ENCODE data around the gene ADH4. TPM values are rescaled to one million over a fixed set of nuclear protein-coding genes. Genes with fewer than 3 reads are reported as not detected.
"Not testable (repeated sequence)": the region's sequence is repeated elsewhere in the genome, so short reads cannot be mapped to it uniquely, and the experiment has no call there.

ADH4 gene
- not detected in 2 replicates for total RNA-seq

DNA sequence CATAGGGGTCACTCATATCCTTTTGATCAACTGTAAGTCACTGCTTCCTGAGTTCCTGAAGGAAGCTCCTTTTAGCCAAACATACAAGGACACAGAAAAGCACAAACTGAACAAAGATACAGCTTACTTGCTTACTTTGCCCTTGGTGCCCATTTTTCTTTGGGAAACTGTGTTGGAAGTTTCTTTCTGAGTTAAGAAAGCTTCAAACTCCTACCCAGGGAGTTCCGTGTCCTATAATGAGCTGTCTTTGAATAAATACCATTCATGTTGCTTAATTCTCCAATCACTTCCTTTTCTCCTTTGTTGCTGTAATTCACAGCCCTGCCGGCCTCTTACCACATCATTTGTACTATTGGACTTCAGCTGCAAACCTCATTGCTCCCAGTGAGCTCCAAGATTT is at the start of gene ADH4:
ADH4 (minus strand) TSS at position 228 of the 400 bp plus-strand sequence; CDS start at position 153, 75 bp downstream.
- intact Hi-C loops (cut with micrococcal nuclease): no loop called here

DNA sequence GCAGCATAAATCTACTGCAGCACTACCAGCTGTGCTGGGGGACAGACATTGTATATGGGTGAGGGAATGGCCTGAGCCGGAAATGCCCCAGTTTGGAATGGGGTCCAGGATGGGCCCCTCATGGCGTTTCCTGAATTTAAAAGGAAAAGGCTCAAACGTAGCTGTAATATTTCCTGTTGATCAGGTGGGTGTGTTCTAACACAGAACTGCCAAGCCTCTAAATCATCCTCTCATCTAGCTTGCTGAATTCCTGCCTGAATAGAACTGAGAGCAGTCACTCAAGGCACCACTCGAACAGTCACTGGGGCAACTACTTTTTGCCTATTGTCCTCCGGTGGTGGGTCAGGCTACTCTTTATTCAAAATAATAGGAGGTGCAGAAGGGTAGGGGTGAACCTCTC is 46.2 kb upstream of the ADH4 start:
- intact Hi-C loops (cut with micrococcal nuclease): no loop called here

DNA sequence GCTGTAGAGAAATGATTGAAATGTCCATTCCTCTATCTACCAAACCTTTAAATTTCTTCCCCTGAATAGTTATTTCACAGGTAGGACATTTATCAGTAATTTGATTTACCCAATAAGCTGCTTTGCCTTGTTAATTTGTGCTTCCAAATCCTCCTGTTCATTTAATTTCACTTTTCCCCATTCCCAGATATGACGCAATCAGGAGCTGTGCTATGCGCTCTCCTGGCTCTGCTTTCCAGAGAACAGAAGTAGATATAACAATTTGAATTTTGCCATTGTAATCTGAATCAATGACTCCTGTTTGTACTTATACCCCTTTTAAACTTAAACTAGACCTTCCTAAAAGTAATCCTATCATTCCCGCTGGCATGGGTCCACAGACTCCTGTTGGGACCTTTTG is 45.8 kb upstream of the ADH4 start:
- intact Hi-C loops (cut with micrococcal nuclease): not testable (repeated sequence)

DNA sequence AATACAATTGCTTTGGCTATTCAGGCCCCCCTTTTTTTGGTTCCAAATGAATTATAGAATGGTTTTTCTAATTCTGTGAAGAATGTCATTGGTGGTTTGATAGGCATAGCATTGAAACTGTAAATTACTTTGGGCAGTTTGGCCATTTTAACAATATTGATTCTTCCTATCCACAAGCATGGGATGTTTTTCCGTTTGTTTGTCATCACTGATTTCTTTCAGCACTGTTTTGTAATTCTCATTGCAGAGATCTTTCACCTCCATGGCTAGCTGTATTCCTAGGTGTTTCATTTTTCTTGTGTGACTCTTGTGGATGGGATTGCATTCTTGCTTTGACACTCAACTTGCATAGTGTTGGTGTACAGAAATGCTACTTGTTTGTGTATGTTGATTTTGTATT is 41.9 kb upstream of the ADH4 start:
- intact Hi-C loops (cut with micrococcal nuclease): no loop called here

DNA sequence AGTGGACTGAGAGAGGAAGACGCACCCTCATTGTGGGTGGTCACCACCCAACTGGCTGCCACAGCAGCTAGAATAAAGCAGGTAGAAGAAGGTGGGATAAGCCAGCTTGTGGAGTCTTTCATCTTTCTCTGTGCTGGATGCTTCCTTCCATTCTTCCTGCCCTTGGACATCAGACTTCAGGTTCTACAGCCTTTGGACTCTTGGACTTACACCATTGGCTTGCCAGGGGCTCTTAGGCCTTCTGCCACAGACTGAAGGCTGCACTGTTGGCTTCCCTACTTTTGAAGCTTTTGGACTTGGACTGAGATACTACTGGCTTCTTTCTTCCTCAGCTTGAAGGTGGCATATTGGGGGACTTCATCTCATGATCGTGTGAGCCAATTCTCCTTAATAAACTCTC is 41.5 kb upstream of the ADH4 start:
- intact Hi-C loops (cut with micrococcal nuclease): no loop called here

DNA sequence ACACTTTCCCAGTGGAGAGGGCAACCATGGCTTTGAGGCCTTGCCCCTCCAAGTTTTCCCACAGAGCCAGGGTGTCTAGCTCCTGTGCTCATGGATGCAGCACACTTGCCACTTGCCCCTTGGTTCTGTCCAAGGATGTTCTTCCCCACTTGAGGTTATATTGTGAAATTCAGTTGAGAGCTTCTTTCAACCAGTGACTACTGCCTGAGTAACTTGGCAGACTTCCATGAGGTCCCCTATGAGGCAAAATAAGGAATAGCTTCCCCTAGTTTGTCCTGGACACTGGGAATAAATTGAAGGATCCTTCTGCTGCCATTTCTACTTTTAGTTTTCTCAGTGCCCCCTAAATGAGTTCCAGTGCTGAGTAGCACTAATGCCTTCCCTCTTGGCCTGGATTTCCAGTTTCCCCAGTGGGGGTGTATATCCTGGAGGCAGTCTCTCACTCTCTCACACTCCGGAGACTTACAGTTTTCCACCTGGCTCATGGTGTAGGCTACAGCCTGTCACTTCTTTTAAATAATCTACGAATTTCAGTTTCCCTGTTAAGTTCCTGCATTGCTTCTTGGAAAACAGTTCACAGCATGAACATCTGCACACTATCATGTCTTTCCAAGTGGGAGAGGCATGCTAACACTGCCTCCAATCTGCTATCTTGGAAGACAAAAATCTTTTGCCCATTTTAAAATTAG is 36.4 kb upstream of the ADH4 start:
- intact Hi-C loops (cut with micrococcal nuclease): no loop called here

DNA sequence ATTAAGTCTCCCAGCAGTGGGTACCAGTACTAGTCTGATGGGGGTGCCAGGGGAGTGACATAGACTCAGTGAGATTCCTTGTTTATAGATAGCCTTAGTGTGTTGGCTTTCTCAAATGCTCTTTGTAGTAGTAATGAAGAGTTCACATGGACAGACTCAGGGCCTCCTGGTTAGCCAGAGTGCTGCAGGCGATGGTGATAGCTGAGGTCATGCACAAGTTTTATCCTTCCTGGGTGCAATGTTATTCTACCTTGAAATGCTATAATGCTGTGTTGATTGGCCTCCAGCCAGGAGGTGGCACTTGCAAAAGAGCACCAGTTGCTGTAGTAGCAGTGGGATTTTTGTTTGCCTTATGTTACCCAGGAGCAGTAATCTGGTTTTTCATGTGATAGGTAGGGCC is 35.5 kb upstream of the ADH4 start:
- intact Hi-C loops (cut with micrococcal nuclease): no loop called here

DNA sequence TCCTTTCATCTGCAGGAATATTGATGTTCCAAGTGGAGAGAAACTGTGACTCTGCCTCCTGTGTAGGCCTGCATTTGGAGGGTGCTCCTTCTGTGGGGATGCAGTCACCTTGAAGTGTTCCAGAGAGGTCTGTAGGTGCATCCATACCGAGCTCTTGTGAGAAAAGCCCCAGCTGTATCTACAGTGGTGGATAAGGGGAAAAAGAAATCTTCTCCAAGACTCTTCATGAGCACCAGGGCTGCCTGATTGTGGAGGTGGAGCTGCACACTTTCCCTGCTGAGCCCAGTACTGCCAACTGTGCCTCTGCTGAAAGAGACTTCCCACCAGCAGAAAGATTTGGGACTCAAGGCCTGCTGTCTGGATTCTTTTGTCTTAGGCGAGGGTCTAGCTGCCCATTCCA is 35.1 kb upstream of the ADH4 start:
- intact Hi-C loops (cut with micrococcal nuclease): no loop called here

DNA sequence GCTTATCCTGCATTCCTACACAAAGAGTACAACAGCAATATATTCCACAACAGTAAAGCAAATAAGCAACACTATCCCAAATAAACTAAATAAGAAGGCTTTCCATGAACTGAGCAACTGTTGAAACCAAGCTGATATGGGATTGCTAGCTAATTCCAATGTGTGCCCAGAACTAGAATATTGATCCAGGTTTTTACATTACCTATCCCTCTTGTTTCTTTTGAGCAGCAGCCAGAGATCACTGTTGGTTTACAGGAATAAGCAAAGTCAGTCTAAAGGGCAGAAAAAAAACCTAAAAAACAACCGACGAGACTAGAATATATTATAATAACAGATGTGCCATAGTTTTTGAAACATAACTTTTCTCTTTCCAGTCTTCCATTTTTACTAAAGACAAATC is 22.4 kb upstream of the ADH4 start:
- intact Hi-C loops (cut with micrococcal nuclease): no loop called here

DNA sequence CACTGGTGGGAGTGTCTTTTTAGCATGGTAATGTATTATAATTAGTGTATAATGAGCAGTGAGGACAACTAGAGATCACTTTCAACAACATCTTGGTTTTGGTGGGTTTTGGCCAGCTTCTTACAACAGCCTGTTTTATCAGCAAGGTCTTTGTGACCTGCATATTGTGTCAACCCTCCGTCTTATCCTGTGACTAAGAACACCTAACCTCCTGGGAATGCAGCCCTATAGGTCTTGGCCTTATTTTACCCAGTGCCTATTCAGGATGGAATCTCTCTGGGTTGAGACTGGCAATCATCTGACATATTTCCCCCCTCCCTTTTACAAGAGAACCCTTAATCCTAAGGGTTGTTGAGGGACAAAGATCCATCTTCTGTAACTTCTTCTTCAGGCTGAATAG is 21.9 kb upstream of the ADH4 start:
- intact Hi-C loops (cut with micrococcal nuclease): no loop called here

DNA sequence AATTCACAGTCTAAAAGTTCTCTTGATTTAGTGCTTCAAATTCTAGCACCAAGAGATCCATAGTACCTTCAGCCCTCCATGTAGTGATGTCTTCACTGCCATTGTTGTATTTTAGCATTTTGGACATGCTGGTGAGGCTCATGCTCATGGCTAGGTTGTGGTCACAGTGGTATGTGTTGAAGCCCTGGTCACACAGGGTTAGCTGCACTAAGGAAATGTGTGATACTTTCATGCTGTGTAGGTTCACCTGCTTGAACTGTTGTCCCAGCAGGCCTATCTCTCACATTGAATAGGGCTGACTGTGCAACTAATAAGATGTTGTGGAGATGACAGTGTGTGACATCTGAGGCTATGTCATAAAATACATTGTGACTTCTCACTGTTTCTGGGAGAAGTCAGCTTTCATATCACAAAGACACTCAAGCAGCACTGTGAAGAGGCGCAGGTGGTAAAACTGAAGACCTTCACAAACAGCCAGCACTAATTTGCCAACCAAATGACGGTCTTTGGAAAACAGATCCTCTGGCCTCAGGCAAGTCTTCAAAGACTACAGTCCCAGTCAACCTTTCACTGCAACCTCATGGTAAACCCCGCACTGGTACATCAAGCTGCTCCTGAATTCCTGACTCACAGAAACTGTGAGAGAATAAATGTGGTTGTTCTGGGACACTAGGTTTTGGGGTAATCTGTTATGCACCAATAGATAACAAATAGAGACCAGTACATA is 17.4 kb upstream of the ADH4 start:
- intact Hi-C loops (cut with micrococcal nuclease): no loop called here

DNA sequence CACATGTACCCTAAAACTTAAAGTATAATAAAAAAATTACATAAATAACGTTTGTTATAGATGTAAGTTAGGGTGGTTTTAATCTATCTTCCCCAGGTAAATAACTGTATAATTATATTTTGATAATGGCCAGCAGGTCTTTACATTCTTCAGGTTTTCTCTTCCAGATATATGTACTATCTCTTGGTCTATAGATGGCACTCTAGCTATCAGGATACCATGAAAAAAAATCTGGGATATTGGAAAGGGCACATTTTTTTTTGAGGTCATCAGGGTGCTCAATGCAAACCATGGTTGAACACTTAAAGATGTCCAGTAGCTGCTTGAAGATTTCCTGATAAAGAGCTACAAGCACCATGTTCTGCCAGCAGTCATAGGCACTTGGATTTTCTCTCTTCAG is 15.6 kb upstream of the ADH4 start:
- intact Hi-C loops (cut with micrococcal nuclease): no loop called here

DNA sequence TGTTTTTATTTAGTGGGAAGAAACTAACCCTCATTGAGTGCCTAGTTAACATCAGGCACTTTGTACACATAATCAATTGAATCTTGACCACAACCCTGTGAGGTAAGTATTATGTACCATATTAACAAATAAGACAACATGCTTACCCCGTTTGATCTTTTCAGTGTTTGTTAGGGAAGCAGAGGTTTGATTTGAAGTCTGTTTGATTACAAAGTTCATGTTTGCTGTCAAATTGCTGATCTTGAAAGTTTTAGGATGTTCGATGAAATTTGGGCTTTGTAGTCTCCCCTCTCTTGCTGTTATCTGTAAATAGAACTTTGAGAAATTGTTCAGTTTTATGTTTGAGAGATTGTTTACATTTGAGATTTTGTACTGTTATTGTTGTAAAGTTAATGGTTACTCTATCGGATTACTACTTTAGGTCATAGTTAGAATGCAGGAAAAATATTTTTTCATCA is 13.4 kb upstream of the ADH4 start:
- intact Hi-C loops (cut with micrococcal nuclease): no loop called here

DNA sequence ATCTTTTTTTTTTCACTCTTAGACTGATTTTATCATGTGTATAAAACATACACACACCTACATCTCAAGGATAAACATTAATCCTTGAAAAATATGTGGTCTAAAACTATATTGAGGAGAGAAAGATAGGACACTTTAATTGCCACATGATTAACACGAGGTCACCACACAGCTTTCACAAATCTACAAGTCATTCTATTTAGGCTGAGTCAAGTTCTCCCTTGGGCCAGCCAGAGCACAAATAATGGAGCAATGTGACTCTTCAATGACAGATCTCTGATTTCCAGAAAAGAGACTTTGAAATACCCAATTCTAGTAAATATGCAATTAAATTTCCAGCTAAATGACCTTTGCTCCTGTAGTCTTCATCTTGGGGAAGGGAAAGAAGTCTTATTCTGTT is 12.9 kb upstream of the ADH4 start:
- intact Hi-C loops (cut with micrococcal nuclease): no loop called here

DNA sequence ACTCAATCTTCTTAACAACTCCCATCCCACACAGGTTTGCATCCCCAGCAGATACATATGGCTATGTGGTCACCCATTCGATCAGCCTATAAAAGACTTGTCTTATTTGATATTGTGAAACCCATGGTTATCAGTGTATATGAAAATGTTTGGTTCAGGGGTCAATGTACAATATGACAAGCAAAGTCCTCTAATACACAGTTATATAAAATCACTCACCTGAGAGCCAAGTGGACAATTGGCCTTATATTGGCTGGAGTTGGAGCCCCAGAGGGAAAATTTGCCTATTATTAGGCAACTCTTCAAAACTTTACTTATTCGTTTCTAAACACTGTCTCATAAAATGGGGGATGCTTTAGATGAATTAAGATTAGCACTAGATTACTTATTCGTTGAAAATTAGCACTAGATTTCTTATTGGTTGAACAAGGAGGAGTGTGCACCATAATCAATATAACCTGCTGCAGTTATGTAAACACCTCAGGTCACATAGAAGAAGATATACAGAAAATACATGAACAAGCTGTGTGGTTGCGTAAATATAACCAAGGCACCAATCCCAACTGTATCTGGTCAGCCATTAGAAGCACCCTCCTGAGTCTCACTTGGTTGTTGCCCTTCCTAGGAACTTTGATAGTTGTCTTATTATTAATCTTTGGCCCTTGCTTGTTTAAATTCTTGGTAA is 10.7 kb upstream of the ADH4 start:
- intact Hi-C loops (cut with micrococcal nuclease): no loop called here

DNA sequence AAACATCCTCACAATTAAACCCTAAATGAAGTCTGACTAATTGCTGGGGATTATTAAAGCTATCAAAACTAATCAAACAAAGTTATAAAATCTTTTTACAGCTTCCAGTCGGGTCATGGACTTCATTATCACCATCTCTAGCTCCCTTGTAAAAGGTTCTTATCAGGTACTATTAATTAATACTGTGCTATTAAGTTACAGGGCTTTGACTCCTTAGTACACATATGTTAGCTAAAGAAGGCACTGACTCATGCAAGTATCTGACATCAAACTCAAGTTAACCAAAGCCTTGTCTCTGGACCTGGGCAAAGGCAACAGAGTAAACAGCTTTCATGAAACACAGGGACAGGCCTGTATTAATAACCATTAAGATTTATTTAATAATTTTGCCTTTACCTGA is 7.9 kb upstream of the ADH4 start:
- intact Hi-C loops (cut with micrococcal nuclease): no loop called here

DNA sequence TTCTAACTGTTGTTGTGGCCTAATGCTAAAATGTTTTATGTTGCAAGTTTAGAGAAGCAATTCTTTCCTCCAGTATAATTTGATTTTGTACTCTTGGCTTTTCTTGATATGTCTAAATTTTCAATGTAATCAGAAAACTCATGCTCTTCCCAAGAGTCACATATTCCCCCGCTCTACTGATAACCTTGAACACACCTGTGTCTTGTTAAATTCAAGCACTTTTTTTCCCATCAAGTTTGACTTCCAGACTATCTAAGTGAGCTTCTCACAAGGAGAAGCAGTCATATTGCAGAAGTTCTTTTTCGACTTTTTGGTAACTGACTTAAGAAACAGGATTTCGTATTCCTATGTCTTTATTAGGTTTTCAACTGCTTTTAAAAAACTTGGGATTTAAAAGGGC is 7.4 kb upstream of the ADH4 start:
- intact Hi-C loops (cut with micrococcal nuclease): no loop called here

DNA sequence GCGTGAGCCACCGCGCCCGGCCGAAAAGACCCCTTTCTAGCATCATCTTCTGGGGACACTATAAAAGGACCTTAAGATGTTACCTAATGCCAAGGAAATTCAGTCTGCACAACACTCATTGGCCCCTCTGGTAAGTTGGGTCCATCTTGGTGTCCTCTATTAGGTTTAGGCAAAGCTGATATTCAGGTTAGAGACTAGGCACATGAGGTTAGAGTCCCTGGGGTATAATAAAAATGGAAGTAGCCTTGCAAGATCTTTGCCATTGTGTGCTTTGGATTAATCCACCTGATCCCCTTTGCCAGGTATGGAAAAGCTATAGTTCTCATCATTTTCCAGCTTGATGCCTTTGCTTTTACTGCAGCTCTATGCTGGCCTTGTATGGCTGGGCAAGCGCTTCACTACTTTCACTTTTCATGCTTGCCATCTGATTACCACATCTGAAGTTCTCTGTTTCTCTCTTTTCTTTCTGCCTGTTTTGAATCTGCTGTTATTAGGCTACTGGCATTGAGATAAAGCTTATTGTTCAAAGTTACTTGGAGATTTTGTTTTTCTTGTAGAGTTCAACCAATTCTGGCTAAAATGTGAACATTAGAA is 5.4 kb upstream of the ADH4 start:
- intact Hi-C loops (cut with micrococcal nuclease): no loop called here

DNA sequence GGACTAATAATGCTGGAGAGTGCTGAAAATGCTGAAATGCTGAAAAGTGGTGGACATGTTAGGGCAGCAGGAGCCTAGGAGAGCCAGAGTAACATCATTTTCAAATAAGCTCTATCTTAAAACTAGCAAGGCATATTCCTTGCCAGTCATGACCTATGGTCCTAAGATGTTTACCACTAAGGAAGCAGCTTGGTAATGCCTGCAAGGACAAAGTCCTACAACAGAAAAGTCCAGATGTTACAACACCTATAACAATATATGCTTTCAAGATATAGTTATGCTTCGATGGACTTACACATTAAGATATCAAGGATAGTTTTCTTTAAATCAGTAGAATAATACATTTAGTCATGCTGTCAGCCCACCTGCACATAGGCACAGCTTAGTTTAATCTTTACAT is 4.5 kb upstream of the ADH4 start:
- intact Hi-C loops (cut with micrococcal nuclease): no loop called here

DNA sequence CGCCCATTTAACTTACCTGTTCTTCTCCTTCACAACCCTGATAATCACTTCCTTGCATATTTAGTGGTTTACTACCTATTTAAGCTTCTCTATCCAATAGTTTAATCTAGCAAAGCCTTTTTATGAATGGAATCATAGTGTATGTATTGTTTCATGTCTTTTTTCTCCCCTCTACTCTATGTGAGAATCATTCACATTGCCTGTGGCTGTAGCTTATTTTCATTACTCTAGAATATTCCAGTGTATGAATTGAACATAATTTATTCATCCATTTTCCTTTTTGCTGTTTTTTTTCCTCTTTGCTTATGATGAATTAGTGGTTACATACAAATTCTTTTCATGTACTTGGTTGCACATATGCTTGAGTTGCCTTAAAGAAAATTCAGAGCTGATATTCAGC is 490 bp upstream of the ADH4 start:
- intact Hi-C loops (cut with micrococcal nuclease): no loop called here

DNA sequence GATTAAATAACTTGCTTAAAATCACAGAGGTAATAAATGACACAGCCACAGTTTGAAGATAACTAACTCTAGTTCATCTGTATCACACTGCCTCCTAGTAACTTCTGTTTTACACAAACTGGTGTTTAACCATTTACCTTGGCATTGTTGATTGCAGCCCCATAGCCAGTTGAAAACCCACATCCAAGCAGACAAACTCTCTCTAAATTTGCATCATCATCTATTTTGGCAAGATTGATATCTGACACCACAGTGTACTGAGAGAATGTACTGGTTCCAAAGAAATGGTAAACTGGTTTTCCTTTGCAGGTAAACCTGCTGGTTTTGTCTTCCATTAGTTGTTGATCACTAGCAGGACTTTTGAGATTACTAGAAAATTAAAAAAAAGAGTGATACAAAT is 7.8 kb downstream of the ADH4 start:
- intact Hi-C loops (cut with micrococcal nuclease): no loop called here

DNA sequence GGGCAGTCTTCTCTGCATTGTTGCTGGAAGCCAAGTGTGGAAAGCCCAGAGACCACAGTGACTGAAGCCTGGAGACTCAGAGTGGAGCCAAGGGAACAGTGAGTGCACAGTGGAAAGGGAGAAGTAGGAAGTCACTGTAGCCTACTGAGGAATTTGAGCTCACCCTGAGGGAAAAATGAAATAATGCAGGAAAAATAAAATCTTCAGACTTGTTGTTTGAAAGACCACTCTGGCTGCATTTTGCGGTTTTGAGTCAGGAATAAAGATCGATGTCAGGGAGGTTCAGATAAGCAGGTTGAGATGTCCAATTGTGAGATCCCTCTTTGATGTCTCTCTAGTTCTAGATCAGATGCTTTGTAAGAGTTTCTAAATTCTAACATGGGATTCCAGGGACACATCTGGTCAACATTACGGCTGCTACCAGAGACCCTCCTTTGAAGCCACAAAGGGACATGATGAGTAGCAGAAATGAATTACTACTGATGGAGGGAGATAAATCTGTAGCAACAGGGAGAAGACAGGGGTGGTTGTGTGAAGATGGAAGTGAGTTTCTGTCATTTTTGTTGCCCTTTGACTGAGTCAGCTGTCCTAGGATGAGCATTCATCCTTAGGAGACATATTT is 8.4 kb downstream of the ADH4 start:
- intact Hi-C loops (cut with micrococcal nuclease): no loop called here
